ENCODE results near the gene TREM1.
"Not testable (repeated sequence)": the region's sequence is repeated elsewhere in the genome, so short reads cannot be mapped to it uniquely, and the experiment has no call there.

The TREM1 gene

DNA sequence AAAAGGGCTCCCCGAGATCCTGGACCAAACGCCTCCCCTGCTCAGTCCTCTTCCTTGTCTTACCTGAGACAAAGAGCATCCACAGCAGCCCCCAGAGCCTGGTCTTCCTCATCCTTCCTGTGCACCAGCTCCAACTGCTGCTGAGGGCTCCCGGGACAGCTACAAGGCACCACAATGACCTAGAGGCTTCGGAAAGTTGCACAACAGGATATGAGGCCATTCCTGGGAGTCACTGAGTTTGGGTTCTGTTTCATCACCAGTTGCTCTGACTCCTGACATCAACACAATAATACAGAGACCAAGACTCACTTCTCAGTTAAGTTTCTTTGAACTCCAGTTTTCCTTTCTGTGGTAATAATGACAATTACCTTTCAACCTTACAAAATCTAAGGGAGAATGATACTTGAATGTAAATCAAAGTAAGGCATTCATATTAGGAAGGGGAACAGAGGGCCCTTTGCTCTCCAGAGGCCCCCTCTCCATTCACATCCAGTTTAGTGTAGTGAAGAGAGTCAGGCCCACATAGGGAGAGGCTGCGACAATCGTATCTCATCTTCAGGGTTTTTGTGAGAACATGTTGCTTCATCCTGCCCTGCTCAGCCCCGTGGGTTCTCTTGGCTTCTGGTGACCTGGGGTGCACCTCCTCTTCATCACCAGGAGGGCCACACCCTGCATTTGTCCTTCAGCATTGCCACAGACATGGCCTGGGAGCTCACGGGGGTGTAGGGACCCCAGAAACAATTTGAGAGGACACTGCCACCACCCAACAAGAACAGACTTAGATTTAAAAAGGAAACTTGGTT lies at the start of gene TREM1:
Gene TREM1, minus strand, starts transcription at position 139 of the 803 bp plus-strand sequence. Its CDS starts 27 bp downstream, at position 112.
- FAIRE-seq, result no peak

DNA sequence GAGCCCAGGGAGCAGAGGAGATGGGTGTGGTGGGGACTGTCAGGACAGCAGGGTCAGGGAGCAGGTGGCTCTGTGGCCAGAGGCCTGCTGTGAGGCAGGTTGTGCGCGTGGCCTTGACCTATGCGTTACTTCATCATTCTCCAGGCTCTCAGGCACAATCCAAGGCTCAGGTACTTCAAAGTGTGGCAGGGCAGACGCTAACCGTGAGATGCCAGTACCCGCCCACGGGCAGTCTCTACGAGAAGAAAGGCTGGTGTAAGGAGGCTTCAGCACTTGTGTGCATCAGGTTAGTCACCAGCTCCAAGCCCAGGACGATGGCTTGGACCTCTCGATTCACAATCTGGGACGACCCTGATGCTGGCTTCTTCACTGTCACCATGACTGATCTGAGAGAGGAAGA lies 49.5 kb upstream of the TREM1 start:
- FAIRE-seq, result no peak

DNA sequence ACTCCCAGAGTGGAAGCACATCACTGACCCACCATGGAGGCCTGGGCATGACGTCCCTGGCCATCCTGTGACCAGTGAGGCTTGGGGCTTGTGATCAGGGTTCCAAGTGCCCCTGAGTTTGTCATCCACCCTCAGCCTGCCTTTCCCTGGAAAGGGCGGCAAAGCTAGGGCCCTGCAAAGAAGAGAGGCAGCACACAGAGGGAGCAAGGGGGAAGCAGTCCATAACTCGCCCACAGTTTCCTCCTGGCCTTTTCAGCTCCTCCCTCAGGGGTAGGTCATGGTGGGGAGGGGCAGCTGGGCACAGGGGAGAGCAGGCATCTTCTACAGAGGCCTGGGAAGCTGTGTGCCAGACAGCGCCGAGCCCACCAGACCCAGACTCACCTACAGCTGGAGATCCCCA lies 48.8 kb upstream of the TREM1 start, which contains the start of gene NCR2:
Gene NCR2, plus strand, starts transcription at position 313 of the 400 bp plus-strand sequence. CDS start 269 bp downstream, outside the sequence.
- no peak for FAIRE-seq

DNA sequence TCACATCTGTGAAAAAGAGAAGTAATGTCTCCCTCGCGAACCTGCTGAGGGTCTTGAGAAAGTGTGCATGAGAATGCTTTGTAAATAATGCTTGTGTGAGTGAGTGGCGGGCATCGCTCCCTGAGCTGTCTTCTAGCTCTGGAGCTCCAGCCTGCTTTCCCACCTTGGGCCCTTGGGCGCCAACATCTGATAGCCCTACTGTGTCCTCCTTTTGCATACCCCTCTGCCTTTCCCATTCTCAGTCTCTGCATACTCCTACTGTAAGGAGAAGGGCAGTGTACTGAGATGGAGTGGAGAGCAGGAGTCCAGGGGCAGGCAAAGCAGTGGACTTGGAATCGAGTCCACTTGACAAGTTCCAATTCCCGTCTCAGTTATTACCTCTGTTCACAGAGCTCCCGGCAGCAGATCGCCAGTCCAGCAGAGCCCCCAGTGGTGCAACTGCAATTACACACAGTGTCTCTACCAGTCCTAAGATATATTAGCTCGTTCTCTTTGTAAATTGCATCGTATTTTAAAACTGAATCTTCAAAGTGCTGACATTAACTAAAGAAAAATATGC lies 48.1 kb upstream of the TREM1 start:
- FAIRE-seq, result no peak

DNA sequence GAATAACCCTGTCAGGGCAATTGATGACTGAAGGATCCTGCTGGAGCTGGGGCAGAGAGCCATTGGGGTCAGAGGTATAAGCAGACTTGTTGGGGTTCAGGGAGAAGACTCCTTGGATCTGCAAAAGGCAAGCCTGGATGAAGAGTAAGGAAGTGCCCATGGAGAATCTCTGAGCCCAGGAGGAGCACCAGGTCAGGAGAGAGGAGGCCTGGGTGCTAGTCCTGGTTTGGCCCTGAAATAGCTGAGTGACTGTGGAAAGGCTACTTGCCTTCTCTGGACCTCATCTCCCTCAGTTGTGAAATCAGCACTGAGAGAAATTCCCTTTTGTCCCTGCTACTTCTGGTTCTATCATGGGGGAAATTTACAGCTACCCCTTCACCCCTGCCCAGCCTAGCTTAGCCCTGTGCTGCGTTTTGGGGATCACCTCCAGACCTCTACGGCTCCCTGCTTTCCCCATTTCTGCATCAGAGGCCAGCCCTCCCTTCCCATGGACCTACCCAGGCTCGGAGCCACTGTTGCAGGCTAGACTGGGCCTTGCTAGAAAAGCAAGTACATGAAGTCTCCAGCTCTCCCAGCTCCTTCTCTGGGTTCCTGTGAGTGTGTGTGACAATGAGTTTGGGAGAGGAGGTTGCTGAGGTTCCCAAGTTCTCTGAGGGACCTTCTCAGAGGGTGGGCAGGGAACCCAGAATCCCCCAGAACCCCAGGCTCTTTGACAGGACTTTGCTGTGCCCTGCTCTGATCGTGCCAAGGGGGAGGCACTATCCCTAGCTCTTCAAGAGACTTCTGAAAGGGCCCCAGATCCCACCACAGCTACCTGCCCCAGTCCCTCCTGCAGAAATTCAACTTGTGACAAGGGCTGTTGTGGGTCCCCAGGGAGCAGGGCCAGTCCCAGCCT lies 46.6 kb upstream of the TREM1 start:
- FAIRE-seq, result no peak

DNA sequence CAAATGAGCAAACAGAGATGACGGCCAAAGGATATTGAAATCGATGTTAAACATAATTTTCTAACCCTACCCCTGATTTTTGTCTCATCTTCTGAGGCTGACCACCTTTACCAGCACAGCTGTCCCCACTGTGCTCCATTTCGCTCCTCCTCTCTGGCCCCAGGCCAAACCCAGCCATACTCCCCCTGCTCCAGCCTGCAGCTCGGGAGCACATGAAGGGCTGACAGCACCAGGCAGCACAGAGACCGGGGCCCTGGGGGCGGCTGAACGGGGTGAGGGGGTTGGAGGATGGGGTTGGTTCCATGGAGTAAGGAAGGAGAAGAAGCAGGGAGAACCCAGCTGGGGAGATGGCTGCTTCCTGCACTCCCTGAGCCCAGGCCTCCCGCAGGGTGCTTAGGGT lies 45.8 kb upstream of the TREM1 start:
- FAIRE-seq, result no peak

DNA sequence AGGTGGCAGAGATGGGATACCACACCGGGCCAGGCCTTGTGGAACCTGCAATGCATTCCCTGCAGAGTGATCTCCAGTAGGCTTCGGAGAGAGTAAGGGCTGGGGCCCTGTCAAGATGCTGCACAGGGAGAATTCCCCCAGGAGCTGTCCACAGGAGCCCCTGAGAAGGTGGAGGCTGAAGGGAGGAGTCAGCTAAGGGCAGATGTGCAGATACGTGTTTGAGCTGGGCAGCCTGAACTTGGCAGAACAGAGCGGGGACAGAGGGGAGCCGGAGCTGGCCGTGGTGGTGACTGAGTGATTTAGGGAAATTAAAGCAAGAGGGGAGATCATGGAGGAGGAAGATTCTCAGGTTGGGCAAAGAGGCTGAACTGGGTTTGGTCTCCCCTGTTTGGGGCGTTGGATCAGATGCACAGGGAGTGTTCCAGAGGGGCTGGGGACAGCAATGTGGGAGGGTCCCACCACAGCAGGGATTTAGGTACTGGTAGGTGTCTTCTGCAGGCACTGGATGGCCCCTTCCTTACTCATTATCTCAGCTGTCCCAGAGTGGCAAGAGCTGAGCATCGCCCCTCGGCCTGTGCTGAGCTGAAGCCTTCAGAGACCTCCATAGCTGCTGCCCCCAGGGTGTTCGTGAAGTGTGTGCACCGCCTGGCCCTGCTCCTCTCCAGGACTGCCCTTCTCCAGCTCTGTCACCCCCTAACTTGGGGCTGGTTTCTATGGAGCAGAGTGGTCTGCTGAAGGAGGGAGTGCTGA lies 45.1 kb upstream of the TREM1 start:
- FAIRE-seq, result no peak

DNA sequence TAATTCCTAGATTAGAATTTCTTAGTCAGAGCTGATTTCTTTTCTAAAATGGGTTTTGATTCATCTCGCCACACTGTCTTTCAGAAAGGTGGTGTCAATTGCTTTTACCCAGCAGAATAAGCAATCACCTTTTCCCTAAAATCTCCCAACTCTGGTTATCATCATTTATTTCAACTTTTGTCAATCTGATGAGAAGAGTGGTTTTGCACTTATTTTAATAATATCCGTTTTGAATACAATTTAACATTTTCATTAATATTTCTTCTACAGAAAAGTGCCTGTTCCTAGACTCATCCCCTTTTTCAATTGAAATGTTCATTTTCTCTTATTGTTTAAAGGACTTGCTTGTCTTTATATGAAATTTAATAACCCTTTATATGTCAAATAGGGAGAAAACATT lies 40.7 kb upstream of the TREM1 start:
- no peak for FAIRE-seq

DNA sequence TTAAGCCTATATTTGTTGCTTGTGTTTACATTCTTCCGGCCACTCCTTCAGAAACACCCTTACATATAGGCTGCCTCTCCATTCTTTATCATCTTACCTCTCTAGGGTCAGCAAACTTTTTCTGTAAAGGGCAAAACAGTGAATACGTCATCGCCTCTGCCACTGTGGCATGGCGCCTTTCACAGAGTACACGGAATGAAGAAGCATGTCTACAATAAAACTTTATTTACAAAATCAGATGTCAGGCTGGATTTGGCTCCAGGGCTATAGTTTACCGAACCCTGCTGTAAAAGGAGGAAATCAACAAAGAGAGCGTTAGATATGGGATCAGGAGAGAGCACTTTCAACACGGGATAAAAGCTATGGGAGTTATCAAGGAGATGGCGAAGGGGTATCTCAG lies 39.6 kb upstream of the TREM1 start:
- FAIRE-seq, result no peak

DNA sequence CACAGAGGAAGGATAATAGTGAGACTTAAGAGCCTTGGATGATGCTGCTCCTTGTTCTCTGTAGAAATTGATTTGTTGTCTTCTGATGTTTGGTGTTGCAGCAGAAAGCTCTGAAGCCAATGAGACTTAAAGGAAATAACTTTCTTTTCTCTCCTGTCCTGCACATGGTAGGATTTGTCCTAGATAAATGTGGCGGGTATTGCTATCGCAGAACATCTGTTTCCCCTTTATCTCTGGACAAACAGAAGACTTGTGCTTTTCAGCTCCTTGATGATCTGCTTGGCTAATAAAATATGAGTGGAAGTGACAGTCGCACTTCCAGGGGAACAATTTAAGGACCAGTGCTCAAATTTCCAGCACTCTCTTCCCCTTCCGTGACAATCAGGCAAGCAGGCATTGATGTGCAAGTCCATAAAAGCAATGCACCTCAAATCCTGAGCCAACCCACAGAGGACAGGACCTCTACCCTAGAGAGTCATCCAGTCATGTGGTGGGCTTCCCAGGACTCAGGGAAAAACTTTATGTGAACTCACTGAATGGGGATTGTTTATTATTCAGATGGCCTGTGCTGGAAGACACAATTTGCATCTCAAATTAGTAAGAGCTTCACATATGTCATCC lies 39.1 kb upstream of the TREM1 start:
- no peak for FAIRE-seq

DNA sequence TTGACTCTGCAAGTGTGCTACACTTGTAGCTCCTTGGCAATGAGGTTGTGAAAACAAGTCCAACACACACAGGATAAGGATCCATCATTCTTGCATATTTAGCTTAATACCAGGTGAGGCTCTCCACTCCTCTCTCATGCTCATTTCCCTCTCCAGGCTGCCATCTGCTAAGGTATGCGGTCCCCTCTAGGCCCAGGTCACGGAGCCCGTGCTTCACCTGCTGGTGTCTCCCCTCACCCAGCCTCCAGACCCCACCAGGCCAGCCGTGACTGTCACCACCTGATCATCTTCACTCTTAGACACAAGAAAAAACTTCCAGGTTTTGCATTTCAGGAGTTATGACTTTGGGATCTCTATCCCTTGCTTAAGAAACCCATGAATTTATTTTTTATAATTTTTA lies 34.7 kb upstream of the TREM1 start:
- no peak for FAIRE-seq

DNA sequence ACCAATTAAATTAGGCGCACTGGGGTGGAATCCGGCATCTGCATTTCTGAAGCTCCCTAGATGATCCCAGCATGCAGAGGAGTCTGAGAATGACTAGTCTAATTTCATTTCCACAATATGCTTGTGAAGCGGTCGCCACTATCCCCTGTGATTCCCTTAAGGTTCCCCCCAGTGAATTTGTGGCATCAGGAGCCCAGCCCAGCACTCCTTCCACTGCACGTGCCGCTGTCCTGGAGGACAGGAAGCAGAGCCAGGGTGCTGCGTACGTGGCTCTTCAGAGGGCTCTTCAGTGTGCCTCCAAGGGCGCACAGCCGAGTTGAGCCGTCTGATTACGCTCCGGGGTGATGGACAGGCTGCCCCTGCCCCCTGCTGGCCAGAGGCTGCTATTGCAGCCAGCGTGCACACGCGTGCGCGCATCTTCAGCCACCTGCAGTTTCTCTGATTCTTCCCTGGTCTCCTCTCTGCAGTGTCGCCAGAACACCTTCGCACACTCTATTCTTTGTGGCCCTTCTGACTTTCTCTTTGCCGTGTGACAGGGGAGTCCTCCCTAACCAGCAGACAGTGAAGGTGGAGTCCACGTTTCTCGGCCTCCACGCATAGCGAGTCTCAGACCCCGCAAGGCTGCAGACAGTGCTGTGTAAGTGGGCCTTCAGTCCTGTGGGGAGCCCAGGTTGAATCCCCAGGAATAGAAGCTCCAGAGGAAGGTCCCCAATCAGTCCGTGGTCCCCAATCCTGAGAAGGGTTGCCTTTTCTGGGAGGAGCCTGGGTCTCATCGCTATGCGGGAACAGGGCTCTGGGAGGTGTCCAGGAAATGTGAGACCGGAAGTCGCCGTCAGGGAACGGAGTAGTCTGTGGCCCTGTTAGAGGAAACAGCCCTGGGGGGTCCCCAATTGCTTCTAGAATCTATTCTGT lies 32.4 kb upstream of the TREM1 start:
- FAIRE-seq, result no peak

DNA sequence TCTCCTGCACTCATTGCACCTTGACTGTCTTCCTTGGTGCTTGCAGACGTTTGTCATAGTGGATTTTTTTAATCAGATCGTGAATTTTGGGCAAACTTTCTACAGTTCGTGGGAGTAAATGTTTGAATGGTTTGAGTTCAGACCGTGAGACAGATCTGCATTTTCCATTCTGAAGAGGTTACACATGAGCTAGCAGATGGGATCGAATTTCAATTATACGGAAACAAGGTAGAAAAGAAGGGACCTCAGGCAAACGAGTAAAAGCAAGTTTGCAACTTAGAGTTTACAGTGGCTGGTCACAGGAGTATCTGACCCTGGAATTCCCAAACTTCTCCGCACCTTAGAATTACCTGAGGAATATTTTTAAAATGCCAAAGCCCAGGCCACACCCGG lies 31.8 kb upstream of the TREM1 start:
- no peak for FAIRE-seq

DNA sequence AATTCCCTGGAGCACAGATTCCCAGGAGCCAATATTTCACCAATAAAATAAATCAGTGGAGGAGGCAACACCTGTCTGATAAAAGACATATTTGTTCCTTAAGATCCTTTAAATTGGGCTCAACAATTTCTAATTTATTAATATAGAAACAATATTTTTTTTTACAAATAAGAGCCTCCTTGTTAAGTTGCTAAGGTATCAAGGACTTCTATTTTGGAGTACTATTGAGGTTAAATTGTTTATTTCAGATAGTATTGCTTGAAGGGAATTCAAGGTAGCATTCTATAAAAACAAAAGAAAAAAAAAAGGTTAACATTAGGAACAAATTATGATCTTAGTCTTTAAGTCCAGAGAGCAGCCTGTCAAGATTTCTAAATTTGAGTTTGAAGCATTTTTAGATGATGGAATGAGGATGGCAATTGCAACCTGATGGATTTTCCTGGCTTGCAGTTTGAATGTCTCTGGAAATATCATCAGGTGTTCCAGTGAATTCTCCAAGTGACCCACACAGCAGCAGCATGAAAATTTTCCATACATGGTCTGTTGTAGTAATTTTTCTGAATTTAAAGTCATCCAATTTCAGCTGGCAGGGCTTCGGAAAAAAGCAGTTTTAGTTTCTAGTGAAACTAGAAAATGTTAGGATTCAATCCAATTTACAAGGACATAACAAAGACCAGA lies 29.6 kb upstream of the TREM1 start:
- FAIRE-seq, result no peak

DNA sequence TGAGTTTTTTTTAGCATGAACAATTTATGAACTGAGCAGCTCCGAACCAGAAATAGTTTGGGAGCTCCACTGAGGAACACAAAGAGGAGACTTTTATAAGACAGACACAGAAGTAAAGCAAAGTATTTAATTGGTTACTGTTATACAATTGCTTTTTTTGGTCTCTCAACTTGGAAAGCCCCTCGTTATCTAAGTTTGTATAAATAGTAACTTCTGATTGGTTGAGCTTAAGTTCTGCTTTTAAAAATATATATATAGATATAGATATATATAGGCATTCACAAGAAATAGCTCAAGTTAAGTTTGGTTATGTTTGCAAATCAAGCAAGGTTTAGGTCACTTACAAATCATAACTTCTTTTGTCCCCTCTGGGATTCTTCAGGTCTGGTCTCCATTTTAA lies 28.7 kb upstream of the TREM1 start:
- no peak for FAIRE-seq

DNA sequence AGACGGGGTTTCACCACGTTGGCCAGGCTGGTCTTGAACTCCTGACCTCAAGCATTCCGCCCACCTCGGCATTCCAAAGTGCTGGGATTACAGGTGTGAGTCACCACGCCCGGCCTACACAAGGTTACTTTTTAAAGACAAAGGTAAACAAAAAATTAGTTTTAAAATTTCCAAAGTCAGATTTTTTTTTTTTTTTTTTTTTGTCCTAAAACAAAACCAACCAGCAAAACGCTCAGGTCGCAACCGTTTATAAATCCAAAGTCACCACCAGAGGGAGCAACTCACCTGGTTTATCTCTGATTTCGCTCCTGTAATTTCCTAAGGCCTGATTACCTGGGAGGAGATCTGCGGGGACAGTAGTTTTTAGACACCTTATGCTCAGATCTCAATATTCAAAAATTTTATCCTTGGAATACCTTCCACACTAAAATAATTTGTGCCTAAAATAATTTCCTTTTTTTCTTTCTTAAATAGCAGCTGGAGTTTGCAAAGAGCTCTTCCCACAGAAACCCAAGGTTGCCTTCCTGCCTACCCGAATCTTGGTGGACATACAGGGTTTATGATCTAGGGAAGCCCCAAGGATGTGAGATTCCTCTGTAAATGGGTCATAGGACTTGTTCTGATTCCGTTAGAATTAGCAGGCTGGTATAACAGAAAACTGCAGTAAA lies 19.8 kb upstream of the TREM1 start:
- FAIRE-seq, result peak; percentile 82

DNA sequence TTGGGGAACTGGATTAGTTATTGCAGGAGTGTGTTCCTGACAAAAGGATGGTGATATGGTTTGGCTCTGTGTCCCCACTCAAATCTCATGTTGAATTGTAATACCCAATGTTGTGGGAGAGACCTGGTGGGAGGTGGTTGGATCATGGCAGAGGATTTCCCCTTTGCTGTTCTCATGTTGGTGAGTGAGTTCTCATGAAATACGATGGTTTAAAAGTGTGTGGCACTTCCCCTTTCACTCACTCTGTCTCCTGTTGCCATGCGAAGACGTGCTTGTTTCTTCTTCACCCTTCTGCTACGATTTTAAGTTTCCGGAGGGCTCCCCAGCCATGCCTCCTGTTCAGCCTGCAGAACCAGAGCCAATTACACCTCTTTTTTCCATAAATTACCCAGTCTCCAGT lies 16.2 kb upstream of the TREM1 start:
- no peak for FAIRE-seq

DNA sequence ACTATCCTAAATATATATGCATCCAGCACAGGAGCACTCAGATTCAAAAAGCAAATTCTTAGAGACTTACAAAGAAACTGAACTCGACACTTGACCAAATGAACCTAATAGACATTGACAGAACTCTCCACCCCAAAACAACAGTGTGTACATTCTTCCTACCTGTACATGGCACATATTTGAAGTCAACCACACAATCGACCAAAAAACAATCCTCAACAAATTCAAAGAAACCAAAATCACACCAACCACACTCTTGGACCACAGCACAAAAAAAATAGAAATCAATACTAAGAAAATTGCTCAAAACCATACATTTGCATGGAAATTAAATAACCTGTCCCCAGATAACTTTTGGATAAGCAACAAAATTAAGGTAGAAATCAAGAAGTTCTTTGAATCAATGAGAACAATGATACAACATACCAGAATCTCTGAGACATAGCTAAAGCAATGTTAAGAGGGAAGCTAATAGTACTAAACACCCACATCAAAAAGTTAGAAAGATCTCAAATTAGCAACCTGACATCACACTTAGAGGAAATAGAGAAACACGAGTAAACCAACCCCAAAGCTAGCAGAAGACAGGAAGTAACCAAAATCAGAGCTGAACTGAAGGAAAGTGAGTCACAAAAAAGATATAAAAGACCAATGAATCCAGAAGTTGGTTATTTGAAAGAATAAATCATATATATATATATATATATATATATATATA lies 12.5 kb upstream of the TREM1 start:
- no peak for FAIRE-seq

DNA sequence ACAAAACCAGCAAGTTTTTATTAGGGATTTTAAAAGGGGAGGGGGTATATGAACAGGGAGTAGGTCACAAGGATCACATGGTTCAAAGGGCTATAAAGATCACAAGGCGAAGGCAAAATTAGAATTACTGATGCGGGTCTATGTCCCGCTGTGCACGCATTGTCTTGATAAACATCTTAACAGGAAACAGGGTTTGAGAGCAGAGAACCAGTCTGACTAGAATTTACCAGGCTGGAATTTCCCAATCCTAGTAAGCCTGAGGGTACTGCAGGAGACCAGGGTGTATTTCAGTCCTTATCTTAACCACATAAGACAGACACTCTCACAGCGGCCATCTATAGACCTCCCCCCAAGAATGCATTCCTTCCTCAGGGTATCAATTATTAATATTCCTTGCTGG lies 10.8 kb upstream of the TREM1 start:
- FAIRE-seq, result not testable (repeated sequence)
